Tibial nerve (tissue), 4 donors: ENCODE data around the gene DDX1. TPM values are rescaled to one million over a fixed set of nuclear protein-coding genes. Genes with fewer than 3 reads are reported as not detected.

Source experiments
- DNase-seq, 2 donors: peaks; one replicate each; pipeline ENCODE4 v3.0.0-alpha.2; 2019; ENCODE audit warnings: low spot score in 2 of 2
- H3K27ac ChIP-seq, 4 donors: fragments of 200-600 bp; sonication (generic) in 3 of 4; one replicate each; pipeline ENCODE4 v1.5.1; 2017 to 2019; ENCODE audit warnings: mild to moderate bottlenecking in 1 of 4
- H3K27me3 ChIP-seq, 2 donors: fragments of 200-600 bp; sonication (generic) in 1 of 2; one replicate each; pipeline versions ENCODE4 v1.5.1 to v1.6.0; 2017 to 2019
- H3K36me3 ChIP-seq, 3 donors: fragments of 200-600 bp; sonication (generic); one replicate each; pipeline ENCODE4 v1.5.1; 2018 to 2019
- H3K4me1 ChIP-seq, 4 donors: fragments of 200-600 bp; sonication (generic) in 3 of 4; one replicate each; pipeline ENCODE4 v1.5.1; 2017 to 2019
- H3K4me3 ChIP-seq, 4 donors: fragments of 200-600 bp; sonication (generic) in 3 of 4; one replicate each; pipeline ENCODE4 v1.5.1; 2017 to 2019; ENCODE audit warnings: mild to moderate bottlenecking in 1 of 4, moderate library complexity in 1 of 4
- H3K9me3 ChIP-seq, 4 donors: fragments of 200-600 bp; sonication (generic) in 3 of 4; one replicate each; pipeline ENCODE4 v1.5.1; 2017 to 2019
- EP300 ChIP-seq, 2 donors: sonication (generic); formaldehyde crosslinking; IDR thresholded peaks; one replicate each; pipeline ENCODE4 v1.6.1; 2017; ENCODE audit warnings: antibody characterized with exemption in 2 of 2, mild to moderate bottlenecking in 1 of 2
- POLR2A ChIP-seq, 2 donors: fragments of 450-650 bp; IDR thresholded peaks; one replicate each; pipeline ENCODE4 v1.6.1; 2017; ENCODE audit warnings: antibody characterized with exemption in 2 of 2, mild to moderate bottlenecking in 2 of 2, moderate library complexity in 2 of 2
- WGBS, 2 donors: methylation state at CpG; one replicate each; pipeline ENCODE4 v1.1.5; 2018; 5-methylcytosine and 5-hydroxymethylcytosine counted together
- total RNA-seq, 4 donors: library from RNA; depleted of rRNA; stranded (reverse); fragments of >200 nt; gene quantifications; one replicate each; pipeline ENCODE4 v1.1.0, GENCODE V29; 2016
- TF ChIP-seq, protein P1 (sequence below), 5 experiments: fragments of 200-600 bp in 3 of 5; fragments of 450-650 bp in 2 of 5; sonication (generic) in 3 of 5; IDR thresholded peaks; one replicate each; pipeline ENCODE4 v1.5.1; 2016 to 2019; ENCODE audit warnings: antibody characterized with exemption in 5 of 5, mild to moderate bottlenecking in 3 of 5, moderate library complexity in 2 of 5

DDX1 gene
- total RNA-seq, 4 donors from 2014 or later = 54.9 to 64.7 (median 57.3) TPM

DNA sequence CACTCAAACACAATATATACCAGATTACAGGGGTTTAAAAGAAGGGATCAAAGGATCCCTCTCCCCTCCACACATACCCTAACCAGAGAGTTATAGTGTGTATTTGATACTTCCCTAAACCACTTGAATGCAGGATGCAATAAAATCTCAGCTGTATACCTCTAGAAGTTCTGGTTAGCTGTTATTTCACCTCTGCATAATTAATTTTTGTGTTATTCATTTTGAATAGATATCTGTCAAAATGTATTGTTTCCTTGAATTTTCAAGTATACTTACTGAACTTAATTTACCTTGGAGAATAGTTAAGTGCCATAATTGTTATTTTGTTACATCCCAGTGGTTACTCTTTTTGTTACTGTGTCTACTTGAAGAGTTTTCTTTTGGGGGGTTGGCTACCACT lies 34.5 kb downstream of the DDX1 start:
- no peak for DNase-seq
- Histone ChIP-seq H3K4me1 (no peaks in the 10 kb centered on the region), H3K36me3 (peaks cover 0 to 90% (median 6%) of the 10 kb centered on the region in 3 donors), H3K4me3 (no peak overlapping the region), H3K27me3 (no peaks in the 10 kb centered on the region), H3K9me3 (no peaks in the 10 kb centered on the region), H3K27ac (no peak overlapping the region)
- TF ChIP-seq EP300 (IDR thresholded peaks at IDR 0.05) (no peak), POLR2A (IDR thresholded peaks at IDR 0.05) (no peak)
- TF ChIP-seq, protein P1, sequence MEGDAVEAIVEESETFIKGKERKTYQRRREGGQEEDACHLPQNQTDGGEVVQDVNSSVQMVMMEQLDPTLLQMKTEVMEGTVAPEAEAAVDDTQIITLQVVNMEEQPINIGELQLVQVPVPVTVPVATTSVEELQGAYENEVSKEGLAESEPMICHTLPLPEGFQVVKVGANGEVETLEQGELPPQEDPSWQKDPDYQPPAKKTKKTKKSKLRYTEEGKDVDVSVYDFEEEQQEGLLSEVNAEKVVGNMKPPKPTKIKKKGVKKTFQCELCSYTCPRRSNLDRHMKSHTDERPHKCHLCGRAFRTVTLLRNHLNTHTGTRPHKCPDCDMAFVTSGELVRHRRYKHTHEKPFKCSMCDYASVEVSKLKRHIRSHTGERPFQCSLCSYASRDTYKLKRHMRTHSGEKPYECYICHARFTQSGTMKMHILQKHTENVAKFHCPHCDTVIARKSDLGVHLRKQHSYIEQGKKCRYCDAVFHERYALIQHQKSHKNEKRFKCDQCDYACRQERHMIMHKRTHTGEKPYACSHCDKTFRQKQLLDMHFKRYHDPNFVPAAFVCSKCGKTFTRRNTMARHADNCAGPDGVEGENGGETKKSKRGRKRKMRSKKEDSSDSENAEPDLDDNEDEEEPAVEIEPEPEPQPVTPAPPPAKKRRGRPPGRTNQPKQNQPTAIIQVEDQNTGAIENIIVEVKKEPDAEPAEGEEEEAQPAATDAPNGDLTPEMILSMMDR (IDR thresholded peaks at IDR 0.05) = no peak

DNA sequence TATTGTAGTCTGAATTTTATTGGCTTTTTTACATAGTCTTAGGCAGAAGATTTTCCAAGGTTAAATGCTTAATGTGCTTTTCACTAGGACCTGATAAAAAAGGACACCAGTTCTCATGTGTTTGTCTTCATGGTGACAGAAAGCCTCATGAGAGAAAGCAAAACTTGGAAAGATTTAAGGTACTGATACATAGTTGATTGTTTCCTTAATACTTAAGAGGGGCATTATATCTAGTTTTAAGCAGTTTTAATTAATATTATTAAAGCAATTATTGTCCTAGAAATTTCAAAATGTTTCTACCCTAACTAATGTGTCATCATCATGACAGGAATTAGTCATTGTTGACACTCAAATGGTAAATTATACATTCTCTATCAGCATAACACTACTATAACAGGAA lies 35.3 kb downstream of the DDX1 start:
- Histone ChIP-seq H3K27me3 (no peaks in the 10 kb centered on the region), H3K4me1 (no peaks in the 10 kb centered on the region), H3K36me3 (peaks cover 0 to 90% (median 6%) of the 10 kb centered on the region in 3 donors), H3K27ac (no peak overlapping the region), H3K9me3 (no peaks in the 10 kb centered on the region), H3K4me3 (no peak overlapping the region)
- no peak for DNase-seq
- TF ChIP-seq, protein P1 (IDR thresholded peaks at IDR 0.05) = no peak

DNA sequence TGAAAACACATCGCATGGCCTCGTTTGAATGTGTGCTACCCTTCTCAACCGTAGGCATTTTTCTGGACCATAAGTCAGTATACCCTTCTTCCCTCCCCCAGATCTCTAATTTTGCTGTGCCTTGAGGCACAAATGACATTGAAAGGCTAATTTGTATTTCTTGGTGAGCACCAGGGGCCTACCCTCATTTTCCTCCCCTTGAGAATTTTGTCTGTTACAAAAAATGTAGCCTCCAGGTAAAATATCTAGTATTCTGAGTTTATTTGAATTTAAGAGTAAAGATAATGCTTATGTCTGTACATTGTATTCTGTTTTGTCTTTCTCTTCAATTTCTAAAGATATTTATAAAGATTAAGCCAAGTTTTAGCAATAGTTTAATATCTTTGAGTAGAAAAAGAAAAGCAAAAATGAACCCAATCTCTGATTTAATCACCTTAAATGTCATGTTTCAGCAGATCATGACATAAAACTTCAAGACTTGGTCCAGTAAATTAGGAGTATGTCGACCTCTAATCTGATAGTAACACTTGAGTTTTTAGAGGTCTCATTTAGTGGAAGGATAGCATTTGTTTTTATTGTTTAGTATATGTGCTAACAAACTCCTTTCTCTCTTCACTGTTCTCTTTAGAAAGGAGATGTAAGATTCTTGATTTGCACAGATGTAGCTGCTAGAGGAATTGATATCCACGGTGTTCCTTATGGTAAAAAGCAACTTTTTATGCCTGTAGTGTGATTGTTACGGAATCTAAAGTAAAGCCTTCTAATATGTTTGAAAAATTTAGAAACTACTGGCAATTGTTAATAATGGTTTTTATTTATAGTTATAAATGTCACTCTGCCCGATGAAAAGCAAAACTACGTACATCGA lies 36.4 kb downstream of the DDX1 start:
- TF ChIP-seq POLR2A (IDR thresholded peaks at IDR 0.05) = no peak
- TF ChIP-seq, protein P1 (IDR thresholded peaks at IDR 0.05) = no peak
- TF ChIP-seq EP300 (IDR thresholded peaks at IDR 0.05) = no peak
- no peaks in the 10 kb centered on the region for H3K4me1 ChIP-seq
- no peak for DNase-seq
- 80 to 86% methylated on average over 9 of the region's 9 CpGs for WGBS, 2 donors
- H3K36me3 ChIP-seq = peaks cover 0 to 90% (median 6%) of the 10 kb centered on the region in 3 donors
- no peaks in the 10 kb centered on the region for H3K27me3 ChIP-seq
- H3K9me3 ChIP-seq = no peaks in the 10 kb centered on the region
- no peak overlapping the region for H3K4me3 ChIP-seq
- no peak overlapping the region for H3K27ac ChIP-seq

DNA sequence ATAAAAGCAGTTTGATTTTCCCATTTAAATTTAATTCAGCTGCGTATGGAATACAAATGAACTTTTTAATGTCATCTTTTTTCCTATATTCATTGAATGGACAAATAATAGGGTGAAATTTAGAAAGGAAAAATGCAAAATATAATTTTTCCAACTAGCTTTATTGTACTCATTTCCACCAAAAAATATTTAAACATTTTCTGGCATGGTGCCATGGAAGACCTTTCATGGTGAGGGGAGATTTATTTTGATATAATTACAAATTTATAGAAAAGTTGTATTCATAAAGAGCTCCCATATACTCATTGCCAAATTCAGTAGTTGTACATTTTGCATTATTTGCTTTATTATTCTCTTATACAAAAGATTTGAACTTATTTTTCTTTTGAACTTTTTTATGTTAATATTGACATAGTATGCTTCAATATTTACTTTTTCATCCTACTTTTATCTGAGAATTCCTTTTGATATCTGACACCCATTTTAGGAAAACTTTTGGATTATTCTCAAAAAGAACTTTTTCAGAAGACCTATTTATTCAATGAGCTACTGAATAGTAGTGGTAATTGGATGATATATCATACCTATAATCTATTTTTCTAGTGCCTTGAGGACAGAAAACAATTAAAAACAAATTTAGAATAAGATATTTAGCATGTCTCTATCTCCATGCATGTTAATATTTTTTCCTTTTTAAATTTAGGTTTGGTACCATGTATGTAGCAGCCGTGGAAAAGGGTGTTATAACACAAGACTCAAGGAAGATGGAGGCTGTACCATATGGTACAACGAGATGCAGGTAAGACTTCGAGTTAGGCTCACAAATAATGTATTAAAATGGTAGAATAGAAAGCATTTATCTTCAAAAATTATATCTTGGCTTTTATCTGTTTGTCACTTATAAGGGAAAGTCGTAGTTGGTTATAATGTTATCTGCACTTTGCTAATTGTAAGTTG lies 37.5 kb downstream of the DDX1 start:
- no peak for DNase-seq
- Histone ChIP-seq H3K4me1 (no peaks in the 10 kb centered on the region), H3K36me3 (peaks cover 0 to 90% (median 0%) of the 10 kb centered on the region in 3 donors), H3K9me3 (no peaks in the 10 kb centered on the region), H3K27ac (no peak overlapping the region), H3K4me3 (no peak overlapping the region), H3K27me3 (no peaks in the 10 kb centered on the region)
- TF ChIP-seq POLR2A (IDR thresholded peaks at IDR 0.05) (no peak), EP300 (IDR thresholded peaks at IDR 0.05) (no peak)
- TF ChIP-seq, protein P1 (IDR thresholded peaks at IDR 0.05) = no peak
- 93% methylated on average over 5 of the region's 5 CpGs for WGBS, 2 donors
